Fibroblast of peridontal ligament (primary cell): ENCODE data around the gene PCDHGB1.
"Not testable (repeated sequence)": the region's sequence is repeated elsewhere in the genome, so short reads cannot be mapped to it uniquely, and the experiment has no call there.

ENCODE experiments used
- DNase-seq: peaks from one replicate; pipeline ENCODE4 v3.0.0-alpha.2; 2010; ENCODE audit errors: extremely low read depth

PCDHGB1 gene

GRCh38 chr5:141349917-141350619, at the start of gene PCDHGB1:
Gene PCDHGB1 (plus strand): TSS chr5:141350099. CDS start chr5:141350261, 162 bp downstream.
- peak; percentile 64 for DNase-seq

DNA sequence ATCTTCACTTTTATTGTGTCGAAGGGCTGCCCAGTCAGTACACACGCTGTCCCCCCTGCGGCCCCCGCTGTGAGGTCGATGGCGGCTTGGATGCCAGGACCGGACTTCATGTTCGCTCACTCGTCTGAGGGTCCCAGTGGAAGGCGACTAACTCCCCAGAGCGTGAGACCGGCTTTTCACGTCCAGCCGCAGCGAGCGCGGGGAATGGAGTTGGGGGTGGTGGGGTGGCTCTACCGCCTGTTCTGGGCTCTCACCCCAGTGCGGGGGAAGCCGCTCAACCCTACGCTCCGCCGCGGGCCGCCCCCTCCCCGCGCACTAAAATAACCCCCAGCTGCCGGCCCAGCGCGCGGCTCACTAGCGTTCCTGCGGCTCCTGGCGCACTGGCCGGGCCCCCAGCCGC, 46.1 kb upstream of the PCDHGB1 start, which contains the start of gene SLC25A2:
Gene SLC25A2, minus strand, starts transcription at position 294 of the 400 bp plus-strand sequence. Its CDS starts 184 bp downstream, at position 110.
- DNase-seq = no peak

GRCh38 chr5:141306630-141307029, 43.3 kb upstream of the PCDHGB1 start:
- no peak for DNase-seq

DNA sequence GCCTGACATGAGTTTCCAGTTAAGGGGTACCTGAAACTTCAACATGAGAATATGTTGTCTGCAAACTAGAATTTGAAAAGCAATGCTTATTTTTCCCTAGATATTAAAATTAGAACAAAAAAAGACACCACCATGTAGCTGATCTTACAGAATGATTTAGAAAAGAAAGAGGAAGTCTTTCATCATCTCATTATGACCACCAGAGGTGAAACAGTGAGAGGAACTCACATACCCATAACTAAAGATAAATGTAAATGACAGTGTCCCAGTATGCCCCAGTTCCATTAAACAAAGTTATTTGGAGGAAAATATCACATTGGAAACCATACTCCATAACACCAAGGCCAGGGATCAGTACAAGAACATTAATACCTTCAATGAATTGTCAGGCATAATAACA, 36.2 kb upstream of the PCDHGB1 start:
- no peak for DNase-seq

- not testable (repeated sequence) for DNase-seq
Measured at GRCh38 chr5:141316963-141317362, 32.9 kb upstream of the PCDHGB1 start.

GRCh38 chr5:141319202-141319601, 30.7 kb upstream of the PCDHGB1 start:
- no peak for DNase-seq

DNA sequence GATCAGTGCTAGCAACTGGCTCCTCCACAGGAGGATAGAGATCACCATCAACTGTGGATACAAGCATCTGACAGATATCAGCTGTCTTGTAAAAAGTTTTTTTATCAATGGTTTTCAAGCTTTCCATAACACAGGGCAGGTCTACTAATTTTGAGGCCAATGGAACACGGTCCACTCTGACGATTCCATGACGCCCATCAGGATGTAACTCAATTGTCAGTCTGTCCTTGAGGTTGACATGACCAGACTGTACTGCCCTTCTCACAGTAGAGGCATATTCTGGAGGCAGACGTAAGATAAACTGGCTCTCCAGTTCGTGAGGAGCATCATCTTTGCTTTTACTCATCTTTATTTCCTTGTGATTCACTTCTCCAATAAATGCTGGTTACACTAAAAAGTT, 30.2 kb upstream of the PCDHGB1 start:
- DNase-seq = no peak

- DNase-seq = peak; percentile 96
Measured at GRCh38 chr5:141320225-141321169, 29.4 kb upstream of the PCDHGB1 start, which contains the start of gene TAF7. Gene TAF7 (minus strand): TSS chr5:141320784. CDS start chr5:141320044, 740 bp downstream.

GRCh38 chr5:141322261-141322660, 27.6 kb upstream of the PCDHGB1 start:
- DNase-seq = no peak

GRCh38 chr5:141326088-141326854, 23.6 kb upstream of the PCDHGB1 start:
- peak; percentile 80 for DNase-seq

DNA sequence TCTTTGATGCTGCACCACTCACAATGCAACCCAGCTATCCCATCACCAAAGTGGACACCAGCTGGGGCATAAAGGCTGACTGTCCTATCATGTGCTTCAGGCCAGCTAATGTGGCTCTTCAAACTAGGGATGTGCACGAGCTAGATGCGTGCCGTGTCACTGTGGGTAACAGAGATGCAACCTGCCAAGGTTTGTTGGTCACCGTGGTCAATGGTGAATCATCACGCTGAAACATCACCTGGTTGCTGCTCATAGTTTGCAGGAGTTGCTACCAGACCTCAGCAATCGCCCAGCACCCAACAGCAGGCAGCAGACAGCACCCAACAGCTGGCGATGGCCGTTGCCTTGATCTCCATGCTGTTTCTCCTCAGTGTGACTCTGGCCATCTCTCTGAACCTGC, 21.7 kb upstream of the PCDHGB1 start:
- DNase-seq = no peak

DNA sequence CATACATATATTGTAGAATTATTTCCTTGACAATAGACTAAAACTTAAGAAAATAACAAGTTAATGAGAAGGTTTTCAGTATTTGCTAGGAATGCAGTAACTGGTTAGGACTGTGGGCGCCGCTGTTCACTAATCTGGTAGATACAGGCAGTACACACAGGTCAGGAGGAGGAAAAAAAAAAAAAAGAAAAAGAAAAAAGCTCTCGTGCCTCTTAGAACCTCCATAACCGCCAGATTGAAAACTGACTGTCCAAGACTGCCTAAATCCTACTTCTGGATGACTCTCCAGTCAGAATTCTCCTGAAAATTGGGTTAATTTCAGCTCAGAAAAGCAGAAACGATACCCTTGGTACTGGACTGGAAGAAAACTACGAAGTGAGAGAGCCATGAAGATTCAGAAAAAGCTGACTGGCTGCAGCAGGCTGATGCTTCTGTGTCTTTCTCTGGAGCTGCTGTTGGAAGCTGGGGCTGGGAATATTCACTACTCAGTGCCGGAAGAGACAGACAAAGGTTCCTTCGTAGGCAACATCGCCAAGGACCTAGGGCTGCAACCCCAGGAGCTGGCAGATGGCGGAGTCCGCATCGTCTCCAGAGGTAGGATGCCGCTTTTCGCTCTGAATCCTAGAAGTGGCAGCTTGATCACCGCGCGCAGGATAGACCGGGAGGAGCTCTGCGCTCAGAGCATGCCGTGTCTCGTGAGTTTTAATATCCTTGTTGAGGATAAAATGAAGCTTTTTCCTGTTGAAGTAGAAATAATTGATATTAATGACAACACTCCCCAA, 19.4 kb upstream of the PCDHGB1 start, which contains the start of gene PCDHGA1:
Gene PCDHGA1, plus strand, starts transcription at position 216 of the 782 bp plus-strand sequence.
- DNase-seq = peak; percentile 68

- DNase-seq = not testable (repeated sequence)
Measured at GRCh38 chr5:141332571-141332970, 17.3 kb upstream of the PCDHGB1 start.

DNA sequence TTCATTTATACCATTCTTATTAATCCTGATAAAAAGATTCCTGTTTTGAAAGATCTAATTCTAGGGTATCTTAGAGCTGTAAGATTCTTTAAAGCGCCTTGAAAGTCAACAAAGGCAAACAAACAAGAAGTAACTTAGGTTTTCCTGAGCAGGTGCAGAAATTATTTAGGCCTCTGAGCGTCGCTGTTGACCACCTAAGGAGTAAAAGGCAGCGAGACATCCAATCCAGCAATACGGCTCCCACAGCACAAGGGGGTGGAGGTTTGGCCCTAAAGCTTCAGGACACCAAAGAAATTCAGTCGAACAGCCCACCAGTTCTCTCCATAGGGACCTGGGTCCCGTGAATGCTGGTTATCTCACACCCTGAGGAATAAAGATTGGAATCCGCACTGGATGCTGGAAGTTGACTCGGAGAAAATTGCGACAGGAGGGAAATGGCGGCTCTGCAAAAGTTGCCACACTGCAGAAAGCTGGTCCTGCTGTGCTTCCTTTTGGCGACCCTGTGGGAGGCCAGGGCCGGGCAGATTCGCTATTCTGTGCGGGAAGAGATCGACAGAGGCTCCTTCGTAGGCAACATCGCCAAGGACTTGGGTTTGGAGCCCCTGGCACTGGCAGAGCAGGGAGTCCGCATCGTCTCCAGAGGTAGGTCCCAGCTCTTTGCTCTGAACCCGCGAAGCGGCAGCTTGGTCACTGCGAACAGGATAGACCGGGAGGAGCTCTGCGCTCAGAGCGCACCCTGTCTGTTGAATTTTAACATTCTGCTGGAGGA, 11.2 kb upstream of the PCDHGB1 start, which contains the start of gene PCDHGA2:
Gene PCDHGA2, plus strand, starts transcription at position 223 of the 769 bp plus-strand sequence.
- peak; percentile 62 for DNase-seq

GRCh38 chr5:141340781-141341354, 9.0 kb upstream of the PCDHGB1 start:
- not testable (repeated sequence) for DNase-seq

- no peak for DNase-seq
Measured at GRCh38 chr5:141342773-141343172, 7.1 kb upstream of the PCDHGB1 start.

DNA sequence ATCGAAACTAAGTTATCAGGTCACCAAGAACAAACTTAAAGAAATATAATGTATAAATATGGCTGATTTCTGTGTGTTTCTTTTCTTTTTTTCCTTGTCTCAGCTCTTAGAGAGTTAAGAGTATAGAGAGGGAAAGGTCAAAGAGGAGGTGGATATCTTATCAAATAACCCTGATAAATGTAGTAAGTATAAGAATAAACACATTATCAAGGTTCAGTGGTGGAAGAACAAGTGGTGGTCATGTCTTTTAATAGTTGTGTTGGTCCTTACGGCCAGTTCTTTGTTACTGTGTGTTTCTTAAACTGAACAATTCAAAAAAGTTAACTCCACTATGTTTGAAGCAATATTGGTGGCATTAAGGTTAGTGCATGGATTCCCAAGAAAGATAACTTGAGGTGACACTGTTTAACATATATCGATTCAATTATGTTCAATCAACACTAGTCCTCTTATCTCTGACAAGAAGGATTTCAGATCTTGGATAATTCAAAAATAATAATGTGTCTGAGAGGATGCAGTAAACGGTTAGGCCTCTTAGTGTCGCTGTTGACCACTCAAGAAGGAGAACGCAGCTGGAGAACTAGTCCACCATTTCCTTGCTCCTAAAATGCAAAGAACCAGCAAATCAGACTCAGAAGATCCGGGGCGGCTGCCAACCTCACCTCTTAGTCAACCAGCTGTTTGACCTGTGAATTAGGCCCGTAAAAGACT, 6.5 kb upstream of the PCDHGB1 start, which contains the start of gene PCDHGA3:
Gene PCDHGA3, plus strand, starts transcription at position 588 of the 711 bp plus-strand sequence. CDS start 205 bp downstream, outside the sequence.
- DNase-seq = peak; percentile 55

DNA sequence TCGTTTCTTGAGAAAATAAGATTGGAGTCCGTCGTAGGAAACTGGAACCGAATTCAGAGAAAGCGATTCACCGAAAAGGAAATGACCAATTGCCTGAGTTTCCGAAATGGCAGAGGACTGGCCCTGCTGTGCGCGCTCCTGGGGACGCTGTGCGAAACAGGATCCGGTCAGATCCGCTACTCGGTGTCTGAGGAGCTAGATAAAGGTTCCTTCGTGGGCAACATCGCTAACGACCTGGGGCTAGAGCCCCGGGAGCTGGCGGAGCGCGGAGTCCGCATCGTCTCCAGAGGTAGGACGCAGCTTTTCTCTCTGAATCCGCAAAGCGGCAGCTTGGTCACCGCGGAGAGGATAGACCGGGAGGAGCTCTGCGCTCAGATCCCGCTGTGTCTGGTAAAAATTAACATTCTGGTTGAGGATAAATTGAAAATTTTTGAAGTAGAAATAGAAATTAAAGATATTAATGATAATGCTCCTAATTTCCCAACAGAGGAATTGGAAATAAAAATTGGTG, 5.9 kb upstream of the PCDHGB1 start:
- DNase-seq = no peak
